HG02642 (cell line): ENCODE data around the gene KRTAP12-4.
"Not testable (repeated sequence)": the region's sequence is repeated elsewhere in the genome, so short reads cannot be mapped to it uniquely, and the experiment has no call there.

Source experiments
- ATAC-seq: cut with Tn5 transposase; IDR thresholded peaks from one replicate; pipeline ENCODE4 v1.9.1; 2021; ENCODE audit warnings: mild to moderate bottlenecking; ENCODE audit not compliant: unreplicated experiment, poor library complexity

Gene KRTAP12-4

DNA sequence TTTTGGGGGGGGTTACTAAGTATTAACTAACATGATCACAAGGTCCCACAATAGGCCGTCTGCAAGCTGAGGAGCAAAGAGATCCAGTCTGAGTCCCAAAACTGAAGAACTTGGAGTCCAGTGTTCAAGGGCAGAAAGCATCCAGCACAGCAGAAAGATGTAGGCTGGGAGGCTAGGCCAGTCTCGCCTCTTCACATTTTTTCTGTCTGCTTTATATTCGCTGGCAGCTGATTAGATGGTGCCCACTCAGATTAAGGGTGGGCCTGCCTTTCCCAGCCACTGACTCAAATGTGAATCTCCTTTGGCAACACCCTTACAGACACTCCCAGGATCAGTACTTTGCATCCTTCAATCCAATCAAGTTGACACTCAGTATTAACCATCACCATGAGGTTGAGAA lies 35.3 kb upstream of the KRTAP12-4 start:
- ATAC-seq: not testable (repeated sequence)

DNA sequence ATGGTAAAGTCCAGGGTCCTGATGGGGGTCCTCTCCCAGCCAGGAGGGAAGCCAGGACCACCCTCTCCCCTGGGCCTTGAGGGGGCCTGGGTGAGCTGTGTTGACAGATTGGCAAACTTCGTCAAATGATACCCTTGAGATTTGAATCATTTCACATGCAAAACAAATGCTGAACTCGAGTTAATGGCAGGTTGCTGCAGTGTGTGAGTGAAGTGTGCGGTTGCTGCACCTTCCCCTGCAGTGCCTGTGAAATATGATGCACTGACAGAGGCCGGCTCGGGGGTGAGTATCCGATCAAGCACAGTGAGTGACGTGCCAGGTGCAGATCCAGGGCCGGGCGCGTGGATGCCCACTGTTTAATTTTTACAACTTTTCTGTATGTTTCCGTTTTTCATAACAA lies 33.2 kb upstream of the KRTAP12-4 start:
- no peak for ATAC-seq

DNA sequence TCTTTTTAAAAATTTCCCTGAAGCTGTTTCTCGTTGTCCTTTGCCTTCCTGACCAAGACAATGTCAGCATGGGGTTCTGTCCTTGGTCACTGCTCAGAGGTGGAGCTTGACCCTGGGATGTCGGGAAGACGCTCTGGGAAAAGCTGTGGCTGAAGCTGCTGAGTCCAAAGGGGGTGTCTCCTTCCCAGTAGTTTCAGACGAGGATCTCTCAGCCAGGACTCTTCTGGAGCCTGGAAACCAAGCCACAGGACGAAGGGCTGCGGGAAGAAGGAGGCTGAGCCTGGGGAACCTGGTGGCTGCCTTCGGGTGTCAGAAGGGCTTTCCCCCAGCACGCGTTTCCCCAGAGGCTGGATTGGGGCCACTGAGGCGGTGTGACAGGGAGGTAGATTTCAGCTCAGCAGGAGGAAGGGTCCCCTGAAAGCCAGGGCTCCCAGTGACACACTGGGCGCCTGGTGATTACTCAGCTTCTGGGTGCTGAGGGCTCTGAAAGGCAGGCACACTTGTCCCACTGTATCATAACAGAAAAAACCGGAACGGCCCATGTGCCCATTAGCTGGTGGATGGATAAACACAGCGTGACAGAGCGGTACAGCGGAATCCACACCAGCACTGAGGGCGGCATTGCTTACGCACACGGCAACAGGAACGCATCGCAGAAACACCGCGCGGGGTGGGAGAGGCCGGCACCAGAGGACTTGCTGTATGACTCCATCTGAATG lies 32.5 kb upstream of the KRTAP12-4 start:
- no peak for ATAC-seq

DNA sequence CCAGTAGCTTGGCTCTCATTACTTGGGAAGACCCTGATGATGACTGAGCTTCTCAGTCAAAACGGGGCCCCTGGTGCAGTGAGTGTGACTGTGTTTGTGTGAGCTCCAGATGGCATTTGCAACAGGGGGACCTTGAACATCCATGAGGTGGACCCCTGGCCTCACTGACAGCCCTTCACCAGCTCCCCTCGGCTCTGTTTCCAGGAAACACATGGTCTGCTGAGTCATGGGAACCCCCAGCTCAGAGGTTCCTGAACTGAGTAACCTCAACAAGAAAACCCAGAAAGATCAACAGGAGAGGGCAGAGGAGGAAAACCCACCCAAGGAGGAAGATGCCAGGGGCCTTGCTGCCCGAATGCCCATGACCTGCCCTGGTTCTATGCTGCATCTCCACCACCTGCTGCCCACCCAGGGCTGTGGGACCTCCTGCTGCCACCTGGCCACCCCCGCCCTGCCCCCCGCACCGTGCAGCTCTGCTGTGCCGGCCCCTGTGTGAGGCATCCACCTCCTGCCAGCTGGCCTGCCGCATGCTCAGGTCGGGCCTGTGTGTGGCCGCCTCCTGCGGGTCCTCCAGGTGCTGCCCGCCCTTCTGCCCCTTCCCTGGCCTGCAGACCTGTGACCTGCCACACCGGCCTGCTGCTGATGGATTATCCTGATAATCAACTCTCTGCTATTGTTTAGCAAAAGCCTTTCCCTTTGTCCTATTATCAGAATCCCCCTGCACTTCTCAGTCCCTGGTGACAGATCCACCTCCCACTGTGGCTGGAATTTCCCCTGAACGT lies 31.7 kb upstream of the KRTAP12-4 start:
- no peak for ATAC-seq

DNA sequence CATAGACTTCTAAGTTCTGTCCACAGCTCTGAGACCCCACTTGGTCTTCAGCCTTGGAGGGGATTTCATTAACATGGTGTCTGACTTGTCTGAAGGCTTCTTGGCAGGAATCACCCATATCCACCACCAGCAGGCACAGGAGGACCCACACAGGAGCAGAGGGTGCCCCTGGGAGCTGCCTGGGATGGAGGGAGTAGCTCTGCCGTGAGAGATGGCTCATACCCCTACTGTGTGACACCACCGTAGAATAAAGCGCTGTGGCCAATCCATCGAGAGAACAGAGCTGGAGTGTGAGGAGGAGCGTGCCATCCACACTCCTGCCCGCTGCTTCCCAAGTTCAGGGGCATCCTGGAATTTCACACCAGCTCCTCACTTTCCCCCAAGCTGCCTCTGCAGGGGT lies 30.6 kb upstream of the KRTAP12-4 start:
- ATAC-seq: not testable (repeated sequence)

DNA sequence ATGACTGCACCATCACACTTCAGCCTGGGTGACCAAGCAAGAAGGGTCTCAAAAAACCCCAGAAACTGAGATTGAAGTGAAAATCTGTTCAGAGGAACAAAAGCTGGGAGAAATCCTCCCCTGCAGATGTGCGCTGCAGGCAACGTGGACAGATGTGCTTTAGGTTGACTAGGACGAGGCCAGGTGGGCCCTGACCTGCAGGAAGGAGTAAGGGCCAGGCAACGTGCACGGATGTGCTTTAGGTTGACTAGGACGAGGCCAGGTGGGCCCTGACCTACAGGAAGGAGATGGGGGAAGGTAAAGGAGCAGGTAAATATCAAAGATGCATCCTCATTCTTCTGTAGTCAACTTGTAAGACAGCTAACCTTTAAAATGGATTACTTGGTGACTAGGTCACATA lies 30.0 kb upstream of the KRTAP12-4 start:
- no peak for ATAC-seq

DNA sequence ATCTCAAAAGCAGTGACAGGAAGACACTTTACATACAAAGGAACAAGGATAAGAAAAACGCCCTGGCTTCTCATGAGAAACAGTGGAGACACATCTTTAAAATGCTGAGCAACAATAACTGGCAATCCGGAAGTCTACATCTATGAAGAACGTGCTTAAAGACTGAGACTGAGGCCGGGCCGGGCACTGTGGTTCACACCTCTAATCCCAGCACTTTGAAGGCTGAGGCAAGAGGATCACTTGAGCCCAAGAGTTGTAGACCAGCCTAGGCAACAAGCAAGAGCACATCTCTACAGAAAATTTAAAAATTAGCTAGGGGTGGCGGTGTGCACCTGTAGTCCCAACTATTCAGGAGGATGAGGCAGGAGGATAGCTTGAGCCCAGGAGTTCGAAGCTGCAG lies 29.6 kb upstream of the KRTAP12-4 start:
- no peak for ATAC-seq

DNA sequence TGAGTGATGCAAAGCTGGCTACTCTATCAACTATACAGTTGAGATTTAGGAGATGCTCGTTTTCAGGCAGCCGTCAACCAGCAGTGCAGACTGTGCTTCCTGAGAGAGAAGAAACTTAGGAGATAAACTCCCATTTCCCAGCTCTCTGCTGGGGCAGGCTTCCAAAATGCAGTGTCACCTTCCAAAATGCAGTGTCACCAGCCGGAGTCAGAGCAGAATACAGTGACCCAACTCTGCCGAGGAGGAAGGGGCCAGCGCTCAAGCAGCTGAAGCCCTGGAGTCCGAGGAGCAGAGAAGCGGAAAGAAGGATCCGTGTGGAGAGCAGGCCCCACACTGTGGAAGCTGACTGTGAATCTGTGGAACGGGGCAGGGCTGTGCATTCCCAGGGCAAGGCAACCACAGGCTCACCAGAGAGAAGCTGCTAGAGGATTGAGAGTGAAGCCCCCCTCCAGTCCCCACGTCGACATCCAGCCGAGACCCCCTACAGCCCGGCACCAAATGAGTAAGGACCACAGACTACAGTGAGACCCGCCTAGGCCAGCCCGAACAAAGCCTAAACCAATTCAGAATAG lies 28.2 kb upstream of the KRTAP12-4 start:
- ATAC-seq: no peak

DNA sequence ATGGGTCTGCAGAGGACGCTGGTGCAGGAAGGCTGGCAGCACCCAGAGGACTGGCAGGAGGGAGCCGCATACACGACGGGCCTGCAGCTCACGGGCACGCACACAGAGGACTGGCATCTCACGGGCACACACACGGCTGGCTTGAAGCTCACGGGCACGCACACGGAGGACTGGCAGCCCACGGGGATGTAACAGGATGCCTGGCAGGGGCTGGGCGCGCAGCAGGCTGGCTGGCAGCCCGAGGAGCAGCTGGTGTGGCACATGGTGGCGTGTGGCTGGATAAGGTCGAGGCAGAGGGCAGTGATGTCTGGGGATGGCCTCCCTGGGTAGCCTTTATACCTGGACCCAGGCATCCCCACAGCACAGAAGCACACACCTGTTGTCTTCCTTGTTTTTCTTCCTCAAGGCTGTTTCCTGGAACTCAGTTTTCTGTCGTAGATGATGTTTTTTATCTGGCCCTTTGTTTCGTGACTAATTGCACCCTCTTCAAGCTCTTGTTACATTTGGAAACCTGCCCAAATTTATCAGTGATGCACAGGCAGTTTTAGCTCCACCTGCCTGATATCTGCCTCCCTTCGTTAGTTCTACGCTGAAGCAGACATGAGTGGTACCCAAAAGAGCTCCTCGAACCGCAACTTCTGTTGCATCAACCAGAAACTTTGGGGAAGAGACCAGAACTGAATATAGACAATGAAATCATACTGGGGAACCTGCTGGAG lies 27.6 kb upstream of the KRTAP12-4 start, which contains the start of gene KRTAP12-1:
Gene KRTAP12-1, minus strand, starts transcription at position 303 of the 719 bp plus-strand sequence. Its CDS starts 40 bp downstream, at position 263.
- ATAC-seq: no peak

DNA sequence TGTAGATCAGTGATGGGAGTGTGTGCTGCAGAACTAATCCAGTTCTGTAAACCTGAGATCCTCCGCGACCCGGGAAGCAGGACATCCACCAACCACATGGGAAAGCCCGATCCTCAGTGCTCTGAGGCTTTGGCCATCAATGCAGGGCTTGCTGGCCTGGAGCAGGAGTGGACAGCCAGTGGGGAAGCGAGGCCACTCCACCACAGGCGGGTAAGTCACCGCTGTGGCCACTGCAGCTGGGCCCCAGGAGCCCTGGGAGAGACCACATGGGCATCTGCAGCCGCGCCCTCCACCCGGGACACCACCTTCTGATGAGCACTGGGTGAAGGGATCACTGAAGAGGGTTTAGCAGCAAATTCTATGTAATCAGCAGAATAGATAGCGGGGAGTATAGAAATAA lies 26.7 kb upstream of the KRTAP12-4 start:
- ATAC-seq: no peak

DNA sequence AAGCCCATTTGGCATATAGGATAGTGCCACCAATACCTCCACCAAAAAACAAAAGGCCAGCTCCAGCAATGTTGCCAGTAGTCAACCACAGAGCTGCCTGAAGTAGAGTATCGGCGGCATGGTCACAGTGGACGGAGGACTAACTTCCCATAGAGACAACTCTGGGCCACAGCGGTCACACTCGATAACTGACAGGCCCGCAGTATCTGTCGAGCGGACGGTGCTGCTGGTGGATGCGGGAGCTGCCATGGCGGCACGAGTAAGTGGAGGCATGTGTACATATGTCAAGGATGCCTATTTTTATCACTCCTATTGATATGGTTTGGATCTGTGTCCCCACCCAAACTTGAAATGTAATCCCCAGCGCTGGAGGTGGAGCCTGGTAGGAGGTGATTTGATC lies 23.4 kb upstream of the KRTAP12-4 start:
- no peak for ATAC-seq

DNA sequence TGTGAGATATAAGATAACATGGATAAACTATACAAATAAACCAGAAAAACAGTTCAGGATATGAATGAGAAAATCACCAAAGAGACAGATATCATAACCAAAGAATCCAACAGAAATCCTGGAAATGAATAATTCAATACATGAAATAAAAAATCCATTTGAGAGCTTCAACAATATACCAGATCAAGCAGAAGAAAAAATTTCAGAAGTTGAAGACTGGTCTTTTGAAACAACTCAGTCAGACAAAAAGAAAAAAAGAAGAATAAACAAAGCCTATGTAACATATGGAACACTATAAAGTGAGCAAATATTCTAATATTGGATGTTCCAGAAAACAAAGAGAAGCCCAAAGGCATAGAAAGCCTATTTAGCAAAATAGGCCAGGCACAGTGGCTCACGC lies 17.5 kb upstream of the KRTAP12-4 start:
- no peak for ATAC-seq

DNA sequence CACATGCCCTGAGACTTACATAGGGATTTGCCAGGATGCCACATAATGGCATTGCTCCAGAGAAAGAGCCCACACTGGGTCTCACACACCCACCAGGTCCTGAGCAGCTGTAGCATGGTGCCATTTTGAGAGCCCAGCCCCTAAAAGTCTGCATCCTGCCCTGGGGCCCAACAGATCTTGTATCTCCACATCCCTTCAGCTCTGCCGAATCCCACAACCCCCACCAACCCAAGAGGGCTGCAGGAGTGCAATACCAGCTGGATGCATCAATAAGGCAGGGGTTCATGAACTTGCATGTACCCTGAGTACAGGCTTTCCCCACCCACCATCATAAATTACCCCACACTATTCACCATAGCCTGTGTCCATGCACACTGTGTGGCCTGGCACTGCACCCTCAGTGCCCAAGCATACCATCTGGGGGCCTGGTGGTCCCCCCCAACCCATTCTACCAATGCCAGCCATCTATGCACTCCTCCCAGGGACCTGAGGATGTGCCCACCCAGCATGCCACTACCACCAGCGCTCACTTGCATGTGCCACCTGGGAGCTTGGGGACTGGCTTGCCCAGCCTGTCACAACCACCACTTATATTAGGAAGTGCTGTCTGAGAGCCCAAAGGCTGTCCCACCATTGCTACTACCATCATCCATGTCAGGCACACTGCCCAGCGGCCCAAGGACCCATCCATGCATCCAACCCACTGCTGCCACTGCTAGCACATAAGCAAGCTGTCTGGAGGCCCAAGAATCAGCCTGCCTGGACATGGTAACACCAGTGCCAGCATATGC lies 16.4 kb upstream of the KRTAP12-4 start:
- no peak for ATAC-seq

DNA sequence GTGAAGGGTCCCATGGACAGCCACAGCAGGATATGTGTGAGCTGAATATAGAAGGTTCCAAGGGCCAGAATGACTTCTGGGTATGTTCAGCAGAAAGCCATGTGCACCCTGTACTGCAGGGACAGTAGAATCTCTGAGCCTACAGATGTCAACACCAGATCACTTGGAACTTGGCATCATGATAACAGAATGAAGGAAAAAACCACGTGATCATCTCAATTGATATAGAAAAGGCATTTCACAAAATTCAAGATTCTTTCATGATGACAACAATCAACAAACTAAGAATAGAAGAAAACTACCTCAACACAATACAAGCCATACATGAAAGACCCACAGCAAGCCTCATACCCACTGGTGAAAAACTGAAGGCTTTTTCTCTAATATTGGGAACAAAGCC lies 13.2 kb upstream of the KRTAP12-4 start:
- ATAC-seq: no peak

DNA sequence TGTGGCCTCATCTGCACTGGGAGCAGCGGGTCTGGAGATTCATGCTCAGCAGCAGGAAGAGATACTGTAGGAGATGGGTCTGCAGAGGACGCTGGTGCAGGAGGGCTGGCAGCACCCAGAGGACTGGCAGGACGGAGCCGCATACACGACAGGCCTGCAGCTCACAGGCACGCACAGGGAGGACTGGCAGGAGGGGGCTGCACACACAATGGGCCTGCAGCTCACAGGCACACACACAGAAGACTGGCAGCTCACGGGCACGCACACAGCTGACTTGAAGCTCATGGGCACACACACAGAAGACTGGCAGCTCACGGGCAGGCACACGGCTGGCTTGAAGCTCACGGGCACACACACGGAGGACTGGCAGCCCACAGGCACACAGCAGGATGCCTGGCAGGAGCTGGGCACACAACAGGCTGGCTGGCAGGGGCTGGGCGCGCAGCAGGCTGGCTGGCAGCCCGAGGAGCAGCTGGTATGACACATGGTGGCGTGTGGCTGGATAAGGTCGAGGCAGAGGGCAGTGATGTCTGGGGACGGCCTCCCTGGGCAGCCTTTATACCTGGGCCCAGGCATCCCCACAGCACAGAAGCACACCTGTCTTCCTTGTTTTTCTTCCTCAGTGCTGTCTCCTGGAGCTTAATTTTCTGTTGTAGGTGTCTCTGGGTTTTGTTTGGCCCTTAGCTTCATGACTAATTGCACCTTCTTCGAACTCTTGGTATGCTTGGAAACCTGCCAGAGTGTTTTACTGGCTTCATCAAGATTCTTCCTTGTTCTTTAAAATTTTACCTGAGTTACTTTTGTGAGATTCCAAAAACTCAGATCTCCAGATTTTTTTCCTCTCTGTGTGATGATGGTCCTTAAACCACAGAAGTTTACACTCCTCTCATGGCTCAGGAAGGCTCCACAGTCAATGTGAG lies 12.2 kb upstream of the KRTAP12-4 start, which contains the start of gene KRTAP12-2:
Gene KRTAP12-2, minus strand, starts transcription at position 527 of the 920 bp plus-strand sequence. Its CDS starts 41 bp downstream, at position 486.
- ATAC-seq: no peak

DNA sequence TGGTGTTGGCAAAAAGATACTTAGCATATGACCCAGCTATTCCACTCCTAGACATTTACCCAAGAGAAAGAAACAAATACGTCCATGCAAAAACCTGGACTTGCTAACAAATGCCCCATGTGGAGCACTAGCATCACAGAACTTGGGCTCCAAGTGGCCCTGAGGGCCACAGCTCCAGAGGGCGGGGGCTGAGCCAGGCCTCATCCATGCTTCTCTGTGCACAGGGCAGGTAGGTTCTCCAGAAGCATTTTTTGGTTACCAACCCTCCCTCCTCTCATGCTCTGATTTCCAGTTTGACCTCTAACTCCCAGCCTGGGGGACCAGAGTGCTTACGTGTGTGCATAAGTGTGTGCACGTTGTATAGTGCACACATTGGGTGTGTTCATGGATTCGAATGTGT lies 10.2 kb upstream of the KRTAP12-4 start:
- no peak for ATAC-seq

DNA sequence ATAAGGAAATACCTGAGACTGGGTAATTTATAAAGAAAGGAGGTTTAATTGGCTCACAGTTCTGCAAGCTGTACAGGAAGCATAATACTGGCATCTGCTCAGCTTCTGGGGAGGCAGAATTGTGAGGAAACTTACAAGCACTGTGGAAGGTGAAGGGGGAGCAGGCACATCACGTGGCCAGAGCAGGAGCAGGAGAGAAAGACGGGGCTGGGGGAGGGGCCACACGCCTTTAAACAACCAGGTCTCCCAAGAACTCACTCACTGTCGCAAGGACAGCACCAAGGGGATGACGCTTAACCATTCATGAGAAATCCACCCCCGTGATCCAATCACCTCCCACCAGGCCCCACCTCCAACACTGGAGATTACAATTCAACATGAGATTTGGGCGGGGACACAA lies 7.1 kb upstream of the KRTAP12-4 start:
- not testable (repeated sequence) for ATAC-seq

DNA sequence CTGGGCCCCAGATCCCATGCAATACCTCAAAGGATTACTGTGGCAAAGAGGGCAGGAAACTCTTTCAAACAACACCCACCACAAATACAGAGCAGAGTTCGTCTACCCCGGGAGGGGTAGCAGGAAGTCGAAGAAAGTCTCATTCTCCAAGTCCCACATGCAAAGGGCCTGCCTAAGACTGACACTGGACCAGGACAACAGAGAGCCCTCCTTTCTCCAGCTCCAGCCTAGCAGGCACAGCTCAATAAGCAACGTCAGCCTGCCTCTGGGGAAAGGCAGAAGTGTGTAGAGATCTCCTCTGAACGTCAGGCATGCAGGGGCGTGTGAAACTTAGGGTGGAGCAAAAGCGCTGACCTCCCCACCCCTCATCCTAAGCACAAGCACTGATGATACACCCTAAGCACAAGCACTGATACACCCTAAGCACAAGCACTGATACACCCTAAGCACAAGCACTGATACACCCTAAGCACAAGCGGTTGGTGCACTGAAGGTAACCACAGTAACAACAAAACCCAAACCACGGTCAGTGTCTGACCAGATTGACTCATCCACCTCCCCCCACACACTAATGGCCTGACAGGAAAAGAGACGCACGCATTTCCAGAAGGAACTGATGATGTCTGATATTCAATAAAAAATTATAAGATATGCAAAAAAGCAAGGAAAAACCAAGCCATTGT lies 4.6 kb upstream of the KRTAP12-4 start:
- no peak for ATAC-seq
